Loucy (cell line): ENCODE measurements around the gene AUP1.

Experiments
- EZH2phosphoT487 ChIP-seq: fragments of 200-600 bp; IDR thresholded peaks from 2 replicates; pipeline ENCODE4 v1.6.1; 2018; ENCODE audit warnings: antibody characterized with exemption, mild to moderate bottlenecking, moderate library complexity, borderline replicate concordance
- TF ChIP-seq, protein P1 (sequence below): fragments of 200-600 bp; sonication (generic); conservative IDR thresholded peaks from 2 replicates; pipeline ENCODE4 v1.5.1; 2014; ENCODE audit warnings: mild to moderate bottlenecking, antibody characterized with exemption, low read length

DNA sequence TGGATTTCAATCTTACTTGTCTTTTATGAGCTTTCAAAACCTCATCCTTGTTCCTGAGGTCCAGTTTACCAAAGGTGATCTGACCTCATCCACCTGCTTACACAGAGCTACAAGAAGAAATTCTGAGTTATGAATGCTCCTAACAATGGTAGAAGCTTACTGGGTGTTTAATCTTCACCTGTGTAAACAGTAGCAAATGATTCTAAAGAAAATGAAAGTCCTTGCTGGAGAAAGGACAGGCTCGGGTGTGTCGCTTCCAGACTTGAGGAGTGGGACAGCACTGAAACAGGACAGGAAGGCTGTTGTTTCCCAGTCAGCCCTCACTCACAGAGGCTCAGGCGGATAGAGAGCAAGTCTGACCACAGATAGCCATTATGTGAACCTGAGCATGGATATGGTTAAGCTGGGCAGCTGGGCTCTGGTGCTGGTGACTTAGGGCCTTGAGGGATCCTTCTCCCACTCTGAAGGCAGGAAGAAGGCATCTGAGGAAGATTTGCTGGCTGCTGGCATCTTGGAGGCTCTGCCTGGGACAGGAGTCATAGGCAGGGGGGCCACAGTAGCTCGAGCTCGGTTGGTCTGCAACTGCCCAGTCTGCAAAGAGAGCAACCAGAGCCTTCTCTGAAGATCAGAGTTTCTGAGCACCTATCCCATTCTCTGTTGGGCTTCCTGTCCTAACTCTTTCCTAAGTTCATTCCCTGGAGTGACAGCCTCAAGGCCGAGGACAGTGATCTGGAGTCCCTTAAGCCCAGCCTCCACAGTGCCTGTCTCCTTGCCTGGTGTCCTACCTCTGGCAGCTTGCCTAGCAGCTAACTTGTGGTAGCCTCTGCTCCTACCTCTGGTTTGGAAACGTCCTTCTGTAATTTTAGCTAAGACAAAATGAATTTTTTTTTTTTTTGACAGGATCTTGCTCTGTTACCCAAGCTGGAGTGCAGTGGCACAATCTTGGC, 29.1 kb upstream of the AUP1 start:
- TF ChIP-seq, protein P1, sequence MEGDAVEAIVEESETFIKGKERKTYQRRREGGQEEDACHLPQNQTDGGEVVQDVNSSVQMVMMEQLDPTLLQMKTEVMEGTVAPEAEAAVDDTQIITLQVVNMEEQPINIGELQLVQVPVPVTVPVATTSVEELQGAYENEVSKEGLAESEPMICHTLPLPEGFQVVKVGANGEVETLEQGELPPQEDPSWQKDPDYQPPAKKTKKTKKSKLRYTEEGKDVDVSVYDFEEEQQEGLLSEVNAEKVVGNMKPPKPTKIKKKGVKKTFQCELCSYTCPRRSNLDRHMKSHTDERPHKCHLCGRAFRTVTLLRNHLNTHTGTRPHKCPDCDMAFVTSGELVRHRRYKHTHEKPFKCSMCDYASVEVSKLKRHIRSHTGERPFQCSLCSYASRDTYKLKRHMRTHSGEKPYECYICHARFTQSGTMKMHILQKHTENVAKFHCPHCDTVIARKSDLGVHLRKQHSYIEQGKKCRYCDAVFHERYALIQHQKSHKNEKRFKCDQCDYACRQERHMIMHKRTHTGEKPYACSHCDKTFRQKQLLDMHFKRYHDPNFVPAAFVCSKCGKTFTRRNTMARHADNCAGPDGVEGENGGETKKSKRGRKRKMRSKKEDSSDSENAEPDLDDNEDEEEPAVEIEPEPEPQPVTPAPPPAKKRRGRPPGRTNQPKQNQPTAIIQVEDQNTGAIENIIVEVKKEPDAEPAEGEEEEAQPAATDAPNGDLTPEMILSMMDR, result no peak
- no peak for TF ChIP-seq EZH2phosphoT487
